ENCODE measurements around the gene LMO3.

LMO3 gene

DNA sequence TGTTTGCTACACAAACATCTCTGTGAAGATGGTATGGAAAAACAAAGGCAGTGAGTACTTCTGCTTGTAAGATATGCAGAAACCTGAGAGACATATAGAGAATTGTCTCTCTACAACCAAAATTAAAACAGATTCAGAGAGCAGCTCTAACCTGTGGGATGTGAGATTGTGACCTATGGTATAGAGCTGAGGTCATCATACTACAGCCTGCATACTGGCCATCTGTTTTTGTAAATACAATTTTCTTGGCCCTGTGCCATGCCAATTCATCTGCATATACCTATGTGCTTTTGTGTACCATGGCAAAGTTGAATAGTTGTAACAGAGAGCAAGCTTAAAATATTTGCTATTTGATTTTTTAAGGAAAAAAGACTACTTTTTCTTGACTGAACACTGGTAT is 99.6 kb downstream of the LMO3 start:
- intact Hi-C loops (cut with micrococcal nuclease): no loop called here
- no peaks in the 10 kb centered on the region for H3K4me1 Mint-ChIP-seq (ENCODE audit: low read depth)
- H3K9me3 Mint-ChIP-seq: no peaks in the 10 kb centered on the region
- no peak overlapping the region for H3K27ac Mint-ChIP-seq
- no peaks in the 10 kb centered on the region for H3K36me3 Mint-ChIP-seq (ENCODE audit: low read depth)
- no peaks in the 10 kb centered on the region for H3K27me3 Mint-ChIP-seq
- no peak overlapping the region for H3K4me3 Mint-ChIP-seq

DNA sequence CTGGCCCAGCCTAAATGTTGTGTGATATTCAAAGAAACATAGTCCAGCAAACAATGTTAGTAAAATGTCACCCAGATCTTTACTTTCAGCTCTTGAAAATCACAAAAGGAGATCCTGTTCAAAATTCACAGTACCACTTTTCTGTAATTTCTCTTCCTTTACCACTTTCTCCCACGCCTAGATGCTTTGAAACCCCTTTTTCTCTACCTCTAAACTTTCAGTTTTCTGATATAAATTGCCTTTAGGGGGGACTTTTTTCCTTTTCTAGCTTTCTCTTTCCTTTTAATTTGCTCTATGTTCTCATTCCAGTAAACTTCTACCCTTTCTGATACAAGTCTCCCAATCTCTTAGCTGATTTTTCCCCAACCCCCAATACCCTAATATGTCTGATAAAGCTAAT is 101.8 kb downstream of the LMO3 start:
- Mint-ChIP-seq H3K36me3 (ENCODE audit: low read depth) (no peaks in the 10 kb centered on the region), H3K4me3 (no peak overlapping the region), H3K9me3 (no peaks in the 10 kb centered on the region), H3K27ac (no peak overlapping the region), H3K27me3 (no peaks in the 10 kb centered on the region), H3K4me1 (ENCODE audit: low read depth) (no peaks in the 10 kb centered on the region)
- intact Hi-C loops (cut with micrococcal nuclease): no loop called here

DNA sequence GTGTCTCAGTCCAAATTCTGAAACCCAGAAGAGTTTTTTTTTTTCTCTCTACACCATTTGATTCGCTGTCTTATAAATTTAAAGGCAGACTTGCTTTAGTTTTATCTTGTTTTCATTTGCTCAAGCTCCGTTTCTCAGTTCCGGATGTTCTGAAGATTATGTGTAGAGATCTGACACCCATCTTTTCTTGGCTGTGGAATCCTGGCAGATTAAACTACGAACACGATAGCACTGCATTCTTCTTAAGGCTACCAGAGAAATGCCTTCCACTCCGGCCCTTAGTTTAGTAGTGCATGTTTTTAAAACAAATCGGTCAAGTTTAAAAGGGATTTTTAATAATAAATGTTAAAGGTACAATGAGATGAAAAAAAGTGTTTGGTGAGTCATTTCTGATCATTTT is 106.4 kb downstream of the LMO3 start:
- intact Hi-C loops (cut with micrococcal nuclease): no loop called here
- no peak overlapping the region for H3K4me3 Mint-ChIP-seq

More for the DNA sequence above, 106.4 kb downstream of the LMO3 start:
- Mint-ChIP-seq H3K9me3 (no peaks in the 10 kb centered on the region), H3K27me3 (no peaks in the 10 kb centered on the region), H3K4me1 (ENCODE audit: low read depth) (no peaks in the 10 kb centered on the region), H3K36me3 (ENCODE audit: low read depth) (no peaks in the 10 kb centered on the region), H3K27ac (no peak overlapping the region)

Measured in dendritic cell treated with granulocyte-macrophage colony-stimulating factor and Interleukin-4, amounts not matched to agents 40 ng/mL and 50 ng/mL, for 4 days (primary cell).